GM18519 (cell line): ENCODE measurements around the gene SLC22A4.

ENCODE experiments used
- ATAC-seq: cut with Tn5 transposase; IDR thresholded peaks from one replicate; pipeline ENCODE4 v1.9.1; 2021; ENCODE audit warnings: mild to moderate bottlenecking, moderate library complexity; ENCODE audit not compliant: unreplicated experiment, low FRiP score

Gene SLC22A4

GRCh38 chr5:132261881-132262845, 32.0 kb upstream of the SLC22A4 start:
- no peak for ATAC-seq

GRCh38 chr5:132262882-132263547, 31.2 kb upstream of the SLC22A4 start:
- ATAC-seq = no peak

- no peak for ATAC-seq
These were observed 30.5 kb upstream of the SLC22A4 start for GRCh38 chr5:132263548-132264261.

- ATAC-seq = no peak
These were observed 29.5 kb upstream of the SLC22A4 start for GRCh38 chr5:132264546-132265335.

GRCh38 chr5:132265336-132266030, 28.7 kb upstream of the SLC22A4 start:
- no peak for ATAC-seq

GRCh38 chr5:132266031-132266835, 28.0 kb upstream of the SLC22A4 start:
- ATAC-seq = no peak

GRCh38 chr5:132266836-132267160, 27.4 kb upstream of the SLC22A4 start:
- ATAC-seq = no peak

GRCh38 chr5:132267166-132267739, 26.9 kb upstream of the SLC22A4 start:
- ATAC-seq = no peak

GRCh38 chr5:132267931-132268768, 26.0 kb upstream of the SLC22A4 start:
- no peak for ATAC-seq

- peak; percentile 54 for ATAC-seq
These were observed 25.2 kb upstream of the SLC22A4 start for GRCh38 chr5:132268769-132269551.

- no peak for ATAC-seq
These were observed 24.4 kb upstream of the SLC22A4 start for GRCh38 chr5:132269635-132270334.

GRCh38 chr5:132270335-132270665, 23.9 kb upstream of the SLC22A4 start:
- no peak for ATAC-seq

- no peak for ATAC-seq
These were observed 23.5 kb upstream of the SLC22A4 start for GRCh38 chr5:132270706-132271105.

- no peak for ATAC-seq
These were observed 22.6 kb upstream of the SLC22A4 start for GRCh38 chr5:132271251-132272246.
